Type B pancreatic cell (in vitro differentiated cells): Measurements from ENCODE around the gene CAPN13. TPM values are rescaled to one million over a fixed set of nuclear protein-coding genes. Genes with fewer than 3 reads are reported as not detected.

Experiments
- DNase-seq: peaks from one replicate; pipeline ENCODE4 v3.0.0; 2021; ENCODE audit warnings: mixed read lengths; ENCODE audit not compliant: unreplicated experiment; ENCODE audit errors: extremely low spot score
- H3K27ac Mint-ChIP-seq: 2 replicates; pipeline ENCODE4 v1.8.0; 2021; ENCODE audit warnings: mild to moderate bottlenecking, mixed read lengths
- H3K27me3 Mint-ChIP-seq: 2 replicates; pipeline ENCODE4 v1.8.0; 2021; ENCODE audit warnings: mixed read lengths
- H3K36me3 Mint-ChIP-seq: 2 replicates; pipeline ENCODE4 v1.8.0; 2021; ENCODE audit warnings: mixed read lengths
- H3K4me1 Mint-ChIP-seq: one replicate; pipeline ENCODE4 v1.8.0; 2021; ENCODE audit warnings: mixed read lengths; ENCODE audit not compliant: unreplicated experiment
- H3K4me3 Mint-ChIP-seq: 2 replicates; pipeline ENCODE4 v1.8.0; 2021; ENCODE audit warnings: mild to moderate bottlenecking, mixed read lengths
- H3K9me3 Mint-ChIP-seq: 2 replicates; pipeline ENCODE4 v1.8.0; 2021; ENCODE audit warnings: mixed read lengths
- total RNA-seq: library from RNA; stranded (reverse); gene quantifications from 2 replicates; pipeline ENCODE4 v1.2.1, GENCODE V29; 2021; ENCODE audit warnings: low replicate concordance
- TF ChIP-seq, protein P1 (sequence below): fragments of 200-600 bp; sonication (generic); conservative IDR thresholded peaks from 2 replicates; pipeline ENCODE4 v1.5.0; 2021; ENCODE audit warnings: antibody characterized with exemption, mild to moderate bottlenecking

CAPN13 gene
- total RNA-seq, 1 donor from 2014 or later = 4.9 TPM

- Mint-ChIP-seq H3K4me1 (no peaks in the 10 kb centered on the region), H3K9me3 (no peaks in the 10 kb centered on the region), H3K27me3 (peaks cover 21% of the 10 kb centered on the region), H3K36me3 (no peaks in the 10 kb centered on the region), H3K27ac (no peak overlapping the region), H3K4me3 (no peak overlapping the region)
- TF ChIP-seq, protein P1, sequence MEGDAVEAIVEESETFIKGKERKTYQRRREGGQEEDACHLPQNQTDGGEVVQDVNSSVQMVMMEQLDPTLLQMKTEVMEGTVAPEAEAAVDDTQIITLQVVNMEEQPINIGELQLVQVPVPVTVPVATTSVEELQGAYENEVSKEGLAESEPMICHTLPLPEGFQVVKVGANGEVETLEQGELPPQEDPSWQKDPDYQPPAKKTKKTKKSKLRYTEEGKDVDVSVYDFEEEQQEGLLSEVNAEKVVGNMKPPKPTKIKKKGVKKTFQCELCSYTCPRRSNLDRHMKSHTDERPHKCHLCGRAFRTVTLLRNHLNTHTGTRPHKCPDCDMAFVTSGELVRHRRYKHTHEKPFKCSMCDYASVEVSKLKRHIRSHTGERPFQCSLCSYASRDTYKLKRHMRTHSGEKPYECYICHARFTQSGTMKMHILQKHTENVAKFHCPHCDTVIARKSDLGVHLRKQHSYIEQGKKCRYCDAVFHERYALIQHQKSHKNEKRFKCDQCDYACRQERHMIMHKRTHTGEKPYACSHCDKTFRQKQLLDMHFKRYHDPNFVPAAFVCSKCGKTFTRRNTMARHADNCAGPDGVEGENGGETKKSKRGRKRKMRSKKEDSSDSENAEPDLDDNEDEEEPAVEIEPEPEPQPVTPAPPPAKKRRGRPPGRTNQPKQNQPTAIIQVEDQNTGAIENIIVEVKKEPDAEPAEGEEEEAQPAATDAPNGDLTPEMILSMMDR = no peak
- DNase-seq = peak; percentile 58
Observed at GRCh38 chr2:30778611-30779010, 28.6 kb downstream of the CAPN13 start.

DNA sequence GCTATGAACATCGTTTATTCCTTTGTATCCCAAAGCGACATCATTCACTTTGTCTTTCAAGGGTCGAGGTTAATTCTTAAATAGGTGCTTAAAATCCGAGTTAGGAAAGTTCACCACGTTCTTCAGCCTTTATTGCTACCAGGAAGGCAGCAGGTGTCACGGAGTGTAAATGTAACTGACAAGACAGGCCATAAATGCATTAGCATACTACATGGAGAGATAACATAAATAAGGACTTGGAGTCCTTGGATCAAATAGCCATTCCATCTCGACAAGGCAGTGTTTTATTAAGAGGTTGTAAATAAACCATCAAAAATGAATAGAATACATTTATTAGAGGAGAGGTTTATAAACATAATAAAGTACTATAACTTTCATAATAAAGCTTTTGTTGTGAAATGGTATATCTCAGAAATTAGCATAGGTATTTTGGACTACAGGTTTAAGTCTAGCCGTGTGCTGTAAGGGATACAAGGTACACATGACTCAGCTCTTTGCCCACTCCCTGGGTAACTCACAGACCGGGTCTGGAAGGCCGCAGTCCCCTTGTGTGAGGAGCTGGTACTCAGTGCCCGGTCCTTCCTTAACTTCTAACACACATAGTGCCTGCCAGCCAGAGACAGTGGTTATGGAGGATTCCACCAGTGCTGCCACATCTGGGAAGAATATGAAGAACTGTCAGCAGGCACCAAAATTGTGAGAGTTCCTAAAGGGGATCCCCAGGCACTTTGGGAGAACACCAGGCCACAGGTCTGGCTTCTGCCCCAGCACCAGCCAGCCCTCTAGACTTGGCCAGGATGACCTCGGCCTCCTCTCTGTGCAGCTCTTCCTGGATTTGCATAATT is 29.4 kb downstream of the CAPN13 start:
- Mint-ChIP-seq H3K27ac (no peak overlapping the region), H3K4me1 (no peaks in the 10 kb centered on the region), H3K27me3 (peaks cover 19% of the 10 kb centered on the region), H3K36me3 (no peaks in the 10 kb centered on the region), H3K4me3 (no peak overlapping the region), H3K9me3 (no peaks in the 10 kb centered on the region)
- peak; percentile 32 for DNase-seq
- TF ChIP-seq, protein P1 = no peak

- Mint-ChIP-seq H3K27me3 (peaks cover 19% of the 10 kb centered on the region), H3K4me3 (no peak overlapping the region), H3K27ac (no peak overlapping the region), H3K4me1 (no peaks in the 10 kb centered on the region), H3K9me3 (no peaks in the 10 kb centered on the region), H3K36me3 (no peaks in the 10 kb centered on the region)
- TF ChIP-seq, protein P1 = no peak
- peak; percentile 8 for DNase-seq
Observed at GRCh38 chr2:30776831-30777635, 30.2 kb downstream of the CAPN13 start.

DNA sequence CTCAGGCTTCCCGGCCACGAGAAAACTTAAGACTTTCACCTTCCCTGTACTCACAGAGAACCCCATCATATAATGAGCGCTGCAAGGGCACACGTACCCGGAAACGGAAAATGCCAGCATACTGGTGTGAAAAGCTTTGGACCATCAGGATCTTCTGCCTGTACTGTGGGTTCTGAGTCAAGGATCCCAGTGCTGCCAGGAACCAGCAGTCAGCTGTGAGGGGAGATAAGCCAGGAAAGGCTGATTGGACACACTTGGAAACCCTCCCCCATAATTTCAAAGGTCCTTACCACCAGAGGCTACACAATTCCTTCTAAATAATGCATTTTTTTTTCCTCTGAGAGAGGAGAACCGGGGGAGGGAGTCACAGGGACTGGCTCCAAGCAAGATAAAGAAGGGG is 31.4 kb downstream of the CAPN13 start:
- Mint-ChIP-seq H3K36me3 (no peaks in the 10 kb centered on the region), H3K9me3 (no peaks in the 10 kb centered on the region), H3K27ac (no peak overlapping the region), H3K27me3 (peaks cover 19% of the 10 kb centered on the region), H3K4me3 (no peak overlapping the region), H3K4me1 (no peaks in the 10 kb centered on the region)
- TF ChIP-seq, protein P1 = no peak
- peak; percentile 16 for DNase-seq

GRCh38 chr2:30772021-30772705 is 35.1 kb downstream of the CAPN13 start:
- no peaks in the 10 kb centered on the region for H3K4me1 Mint-ChIP-seq
- DNase-seq = peak; percentile 15
- no peaks in the 10 kb centered on the region for H3K36me3 Mint-ChIP-seq
- H3K9me3 Mint-ChIP-seq = no peaks in the 10 kb centered on the region
- no peak overlapping the region for H3K27ac Mint-ChIP-seq
- no peak overlapping the region for H3K4me3 Mint-ChIP-seq
- TF ChIP-seq, protein P1 = no peak
- peaks cover 23% of the 10 kb centered on the region for H3K27me3 Mint-ChIP-seq
